SU-DHL-6 (cell line): Measurements from ENCODE around the gene NSMCE1.

ENCODE experiments used
- EZH2phosphoT487 ChIP-seq: fragments of 200-600 bp; sonication (generic), shearing (Covaris generic); conservative IDR thresholded peaks from 2 replicates; pipeline ENCODE4 v1.6.1; 2018; ENCODE audit warnings: mild to moderate bottlenecking, antibody characterized with exemption, low read length, moderate library complexity, mixed read lengths
- TF ChIP-seq, protein P1 (sequence below): fragments of 200-600 bp; sonication (generic); IDR thresholded peaks from one replicate; pipeline ENCODE4 v1.5.1; 2017; ENCODE audit warnings: antibody characterized with exemption, mild to moderate bottlenecking, low read length, moderate library complexity; ENCODE audit not compliant: insufficient read depth, poor library complexity, severe bottlenecking

DNA sequence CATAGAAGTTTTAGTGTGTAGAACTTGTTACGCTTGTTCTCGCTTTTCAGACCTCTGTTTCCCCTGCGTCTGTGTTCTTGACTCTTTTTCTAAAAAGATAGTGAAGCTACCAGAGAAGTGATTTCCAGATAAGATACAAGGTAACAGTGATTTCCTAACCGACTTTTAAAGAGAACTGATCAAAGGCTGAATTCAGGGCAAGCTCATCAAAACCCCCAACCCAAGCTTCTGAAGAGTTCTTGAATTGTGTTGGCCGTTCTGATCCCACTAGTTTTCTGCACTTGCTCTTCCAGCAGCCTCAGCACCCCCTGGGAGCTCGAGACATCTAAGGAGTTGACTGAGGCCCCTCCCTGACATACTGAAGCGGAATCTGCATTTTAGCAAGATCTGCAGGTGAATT, 12.7 kb upstream of the NSMCE1 start:
- TF ChIP-seq, protein P1, sequence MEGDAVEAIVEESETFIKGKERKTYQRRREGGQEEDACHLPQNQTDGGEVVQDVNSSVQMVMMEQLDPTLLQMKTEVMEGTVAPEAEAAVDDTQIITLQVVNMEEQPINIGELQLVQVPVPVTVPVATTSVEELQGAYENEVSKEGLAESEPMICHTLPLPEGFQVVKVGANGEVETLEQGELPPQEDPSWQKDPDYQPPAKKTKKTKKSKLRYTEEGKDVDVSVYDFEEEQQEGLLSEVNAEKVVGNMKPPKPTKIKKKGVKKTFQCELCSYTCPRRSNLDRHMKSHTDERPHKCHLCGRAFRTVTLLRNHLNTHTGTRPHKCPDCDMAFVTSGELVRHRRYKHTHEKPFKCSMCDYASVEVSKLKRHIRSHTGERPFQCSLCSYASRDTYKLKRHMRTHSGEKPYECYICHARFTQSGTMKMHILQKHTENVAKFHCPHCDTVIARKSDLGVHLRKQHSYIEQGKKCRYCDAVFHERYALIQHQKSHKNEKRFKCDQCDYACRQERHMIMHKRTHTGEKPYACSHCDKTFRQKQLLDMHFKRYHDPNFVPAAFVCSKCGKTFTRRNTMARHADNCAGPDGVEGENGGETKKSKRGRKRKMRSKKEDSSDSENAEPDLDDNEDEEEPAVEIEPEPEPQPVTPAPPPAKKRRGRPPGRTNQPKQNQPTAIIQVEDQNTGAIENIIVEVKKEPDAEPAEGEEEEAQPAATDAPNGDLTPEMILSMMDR, result no peak
- no peak for TF ChIP-seq EZH2phosphoT487
